DOHH2 (cell line): ENCODE data around the gene PRR18.

Experiments used
- H3F3A ChIP-seq: fragments of 200-600 bp; sonication (generic), shearing (Covaris generic); 2 replicates; pipeline ENCODE4 v1.6.0; 2016; ENCODE audit warnings: antibody characterized with exemption, mild to moderate bottlenecking; ENCODE audit not compliant: control insufficient read depth, insufficient read depth
- H3K27ac ChIP-seq: fragments of 200-600 bp; sonication (generic); 2 replicates; pipeline ENCODE4 v1.5.1; 2014; ENCODE audit warnings: low read depth, mild to moderate bottlenecking, low read length, moderate library complexity
- H3K27me3 ChIP-seq: fragments of 200-600 bp; sonication (generic); 2 replicates; pipeline ENCODE4 v1.6.1; 2014; ENCODE audit warnings: mild to moderate bottlenecking, low read length, mixed read lengths; ENCODE audit not compliant: control insufficient read depth
- H3K36me3 ChIP-seq: fragments of 200-600 bp; sonication (generic); 2 replicates; pipeline ENCODE4 v1.6.1; 2014; ENCODE audit warnings: mild to moderate bottlenecking, low read length, moderate library complexity, mixed read lengths; ENCODE audit not compliant: control insufficient read depth
- H3K4me1 ChIP-seq: fragments of 200-600 bp; sonication (generic); 2 replicates; pipeline ENCODE4 v1.6.1; 2014; ENCODE audit warnings: mild to moderate bottlenecking, low read length, mixed read lengths; ENCODE audit not compliant: control insufficient read depth
- H3K4me2 ChIP-seq: fragments of 200-600 bp; sonication (generic); 2 replicates; pipeline ENCODE4 v1.6.0; 2014; ENCODE audit warnings: mild to moderate bottlenecking, low read length, moderate library complexity
- H3K4me3 ChIP-seq: fragments of 200-600 bp; sonication (generic); 2 replicates; pipeline ENCODE4 v1.5.1; 2014; ENCODE audit warnings: mild to moderate bottlenecking, low read length, mixed read lengths
- H3K79me2 ChIP-seq: fragments of 200-600 bp; sonication (generic); 2 replicates; pipeline ENCODE4 v1.6.1; 2014; ENCODE audit warnings: mild to moderate bottlenecking, low read length, mixed read lengths; ENCODE audit not compliant: control insufficient read depth
- H3K9me2 ChIP-seq: fragments of 200-600 bp; sonication (generic); replicated peaks from 2 replicates; pipeline ENCODE4 v1.6.1; 2014; ENCODE audit warnings: mild to moderate bottlenecking, low read length, mixed read lengths; ENCODE audit not compliant: control insufficient read depth
- H3K9me3 ChIP-seq: fragments of 200-600 bp; sonication (generic); 2 replicates; pipeline ENCODE4 v1.6.1; 2014; ENCODE audit warnings: antibody characterized with exemption, low read length, mixed read lengths; ENCODE audit not compliant: control insufficient read depth, insufficient read depth
- H4K20me1 ChIP-seq: fragments of 200-600 bp; sonication (generic); 2 replicates; pipeline ENCODE4 v1.6.0; 2014; ENCODE audit warnings: low read depth, mild to moderate bottlenecking, antibody characterized with exemption, low read length, moderate library complexity; ENCODE audit not compliant: control insufficient read depth, insufficient read depth
- CTCF ChIP-seq: fragments of 200-600 bp; sonication (generic); IDR thresholded peaks from one replicate; pipeline ENCODE4 v1.5.1; 2014; ENCODE audit warnings: antibody characterized with exemption, mild to moderate bottlenecking, low read depth, low read length; ENCODE audit not compliant: poor library complexity, severe bottlenecking
- EZH2phosphoT487 ChIP-seq: fragments of 200-600 bp; sonication (generic); IDR thresholded peaks from 2 replicates; pipeline ENCODE4 v1.6.1; 2017; ENCODE audit warnings: borderline replicate concordance, mild to moderate bottlenecking, antibody characterized with exemption, low read length, moderate library complexity, mixed read lengths

The PRR18 gene

DNA sequence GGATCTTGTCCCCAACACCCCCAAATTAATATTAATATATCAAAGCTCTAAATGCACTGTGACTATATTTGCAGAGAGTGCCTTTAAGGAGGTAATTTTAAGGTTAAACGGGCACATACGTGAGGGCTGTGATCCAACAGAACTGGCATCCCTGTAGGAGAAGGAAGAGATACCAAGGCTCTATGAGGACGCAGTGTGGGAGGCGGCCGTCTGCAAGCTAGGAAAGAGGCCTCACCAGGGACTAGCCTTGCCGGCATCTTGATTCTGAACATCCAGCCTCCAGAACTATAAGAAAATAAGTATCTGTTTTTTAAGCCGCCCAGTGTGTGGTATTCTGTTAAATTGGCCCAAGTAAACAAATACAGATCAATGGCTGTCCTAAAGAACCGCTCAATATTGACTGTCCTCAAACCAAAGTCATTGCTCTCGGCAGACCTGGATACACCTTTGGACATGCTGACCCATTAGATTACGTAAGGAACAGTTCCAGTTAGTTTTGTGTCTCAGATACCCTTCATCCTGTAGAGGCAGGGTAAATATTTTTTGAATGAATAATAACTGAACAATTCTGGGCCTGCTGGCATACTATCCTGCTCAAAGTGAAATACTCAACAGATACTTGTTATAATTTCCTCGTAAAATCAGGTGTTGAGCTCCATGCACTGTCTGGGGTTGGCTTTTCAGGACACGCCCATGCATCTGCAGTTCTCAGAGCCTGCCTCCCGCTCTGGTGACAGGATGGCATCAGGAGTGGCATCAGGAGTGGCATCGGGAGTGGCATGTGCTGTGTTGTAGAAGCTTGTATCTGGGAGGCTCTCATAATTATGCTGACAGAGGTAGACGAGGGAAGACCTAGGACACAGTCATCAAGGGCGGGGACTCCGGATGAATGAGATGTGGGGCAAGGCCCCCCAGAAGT is 6.3 kb downstream of the PRR18 start:
- H3K36me3 ChIP-seq = no peaks in the 10 kb centered on the region
- H3K27me3 ChIP-seq = peaks cover 5% of the 10 kb centered on the region
- H3K27ac ChIP-seq = no peak overlapping the region
- no peaks in the 10 kb centered on the region for H3K9me2 ChIP-seq
- H3F3A ChIP-seq = 0 out of 2 replicates have a peak, but pooled peaks cover 2% of the 10 kb centered on the region
- no peaks in the 10 kb centered on the region for H3K79me2 ChIP-seq
- no peak overlapping the region for H3K4me3 ChIP-seq
- H3K9me3 ChIP-seq = no peaks in the 10 kb centered on the region
- TF ChIP-seq EZH2phosphoT487 = no peak
- TF ChIP-seq CTCF = no peak
- no peaks in the 10 kb centered on the region for H4K20me1 ChIP-seq
- H3K4me1 ChIP-seq = no peaks in the 10 kb centered on the region
- H3K4me2 ChIP-seq = no peak overlapping the region

DNA sequence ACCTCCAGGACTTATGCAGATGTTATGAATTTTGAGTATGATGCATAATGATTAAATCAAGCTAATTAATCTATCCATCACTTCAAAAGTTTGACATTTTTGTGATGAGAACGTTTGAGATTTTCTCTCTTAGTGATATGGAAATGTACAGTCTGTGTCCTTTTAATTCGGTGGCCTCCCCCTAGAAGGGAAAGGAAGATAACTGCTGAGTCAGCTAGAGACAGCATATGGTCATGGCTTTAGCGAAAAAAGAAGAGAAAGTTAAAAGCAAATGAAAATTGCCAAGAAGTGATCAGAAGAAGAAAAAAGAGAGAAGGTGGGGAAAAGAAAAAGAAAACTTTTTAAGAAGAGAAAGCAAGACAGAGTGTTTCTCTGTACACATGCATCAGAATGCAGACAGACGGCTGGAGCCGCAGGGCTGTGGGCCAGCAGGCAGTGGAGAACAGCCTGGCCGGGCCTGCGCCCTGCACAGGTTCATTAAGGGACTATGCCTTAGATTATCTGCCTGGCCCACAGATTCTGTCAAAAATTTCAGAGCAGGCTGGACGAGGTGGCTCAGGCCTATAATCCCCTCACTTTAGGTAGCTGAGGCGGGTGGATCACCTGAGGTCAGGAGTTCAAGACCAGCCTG is 7.7 kb downstream of the PRR18 start:
- H4K20me1 ChIP-seq = no peaks in the 10 kb centered on the region
- H3K4me3 ChIP-seq = no peak overlapping the region
- H3K79me2 ChIP-seq = no peaks in the 10 kb centered on the region
- no peaks in the 10 kb centered on the region for H3K36me3 ChIP-seq
- H3K4me1 ChIP-seq = peaks cover 5% of the 10 kb centered on the region
- no peak overlapping the region for H3K27ac ChIP-seq
- no peaks in the 10 kb centered on the region for H3K9me3 ChIP-seq
- no peaks in the 10 kb centered on the region for H3K9me2 ChIP-seq
- H3K27me3 ChIP-seq = no peaks in the 10 kb centered on the region
- H3F3A ChIP-seq = peaks cover 2% of the 10 kb centered on the region; the same call in 1 of the 2 replicates
- TF ChIP-seq CTCF (no peak), EZH2phosphoT487 (no peak)
- H3K4me2 ChIP-seq = no peak overlapping the region

- Histone ChIP-seq H3K79me2 (no peaks in the 10 kb centered on the region), H3K4me3 (no peak overlapping the region), H3K4me1 (peaks cover 20% of the 10 kb centered on the region), H3K27ac (no peak overlapping the region), H3K9me3 (no peaks in the 10 kb centered on the region), H3K4me2 (no peak overlapping the region), H3F3A (no peaks in the 10 kb centered on the region; the same call in 1 of the 2 replicates), H4K20me1 (no peaks in the 10 kb centered on the region), H3K36me3 (no peaks in the 10 kb centered on the region), H3K27me3 (no peaks in the 10 kb centered on the region), H3K9me2 (no peaks in the 10 kb centered on the region)
- TF ChIP-seq CTCF = no peak
Measured at GRCh38 chr6:166297606-166298005, 10.6 kb downstream of the PRR18 start.
